Heart right ventricle (tissue), 16 donors: Measurements from ENCODE around the gene KIAA1328. TPM values are rescaled to one million over a fixed set of nuclear protein-coding genes. Genes with fewer than 3 reads are reported as not detected.

Experiments used
- ATAC-seq, 8 donors: fragments of 200-7000 bp; cut with Tn5 transposase; one replicate each; pipeline ENCODE4 v1.9.1; 2020; ENCODE audit warnings: mild to moderate bottlenecking in 8 of 8, moderate library complexity in 8 of 8, moderate number of reproducible peaks in 1 of 8
- DNase-seq, 2 donors: peaks; one replicate each; pipeline ENCODE4 v3.0.0-alpha.2; 2020
- H3K27ac ChIP-seq, 10 donors: fragments of 200-600 bp; sonication (generic) in 2 of 10; one replicate each; pipeline versions ENCODE4 v1.5.0 to v1.8.0; 2020 to 2022; ENCODE audit warnings: mild to moderate bottlenecking in 3 of 10
- H3K27me3 ChIP-seq, 7 donors: fragments of 200-600 bp; one replicate each; pipeline ENCODE4 v1.8.0; 2021 to 2022; ENCODE audit warnings: mild to moderate bottlenecking in 2 of 7
- H3K36me3 ChIP-seq, 9 donors: fragments of 200-600 bp; sonication (generic) in 1 of 9; one replicate each; pipeline versions ENCODE4 v1.5.0 to v1.8.0; 2020 to 2022; ENCODE audit warnings: mild to moderate bottlenecking in 2 of 9
- H3K4me1 ChIP-seq, 9 donors: fragments of 200-600 bp; sonication (generic) in 1 of 9; one replicate each; pipeline versions ENCODE4 v1.5.0 to v1.8.0; 2020 to 2022; ENCODE audit warnings: mild to moderate bottlenecking in 4 of 9
- H3K4me3 ChIP-seq, 10 donors: fragments of 200-600 bp; sonication (generic) in 2 of 10; one replicate each; pipeline versions ENCODE4 v1.5.0 to v1.8.0; 2020 to 2022; ENCODE audit warnings: mild to moderate bottlenecking in 7 of 10, moderate library complexity in 2 of 10
- H3K9me3 ChIP-seq, 11 donors: fragments of 200-600 bp in 10 of 11; sonication (generic) in 2 of 11; one replicate each; pipeline versions ENCODE4 v1.5.0 to v1.8.0; 2013 to 2022; ENCODE audit warnings: mild to moderate bottlenecking in 2 of 11, control low read depth in 1 of 11, moderate library complexity in 1 of 11
- WGBS, 2 donors: extraction: QIAGEN DNeasy Blood & Tissue Kit; methylation state at CpG; one replicate each; pipeline ENCODE4 v1.1.7; 2013; ENCODE audit warnings: inconsistent platforms in 1 of 2; 5-methylcytosine and 5-hydroxymethylcytosine counted together
- intact Hi-C, 10 donors: fragments of 100-400 bp; cut with DNase I; formaldehyde crosslinking; loops; one replicate each; pipeline versions ENCODE4 v1.11.1 to v1.14.2; 2022
- polyA plus RNA-seq, 2 donors: library from polyadenylated mRNA; stranded (reverse); fragments of 200-250 nt; gene quantifications; one replicate each; pipeline ENCODE4 v1.2.3, GENCODE V29; 2013
- total RNA-seq, 10 donors: library from RNA; stranded (reverse); fragmentation: NEBNext Ultra II Directional in 3 of 10; extraction: Animal tissue kit (Norgen Biotek cat#: 25700) in 3 of 10; gene quantifications; one replicate each; pipeline versions ENCODE4 v1.2.1 to v1.2.4, GENCODE V29; 2021 to 2023
- TF ChIP-seq, protein P1 (sequence below), 9 donors: fragments of 200-600 bp; sonication (generic) in 2 of 9; IDR thresholded peaks; one replicate each; pipeline versions ENCODE4 v1.5.0 to v1.8.0; 2021 to 2022; ENCODE audit warnings: antibody characterized with exemption in 9 of 9, mild to moderate bottlenecking in 5 of 9, moderate library complexity in 1 of 9
- donor health status: Arrhythmogenic right ventricular cardiomyopathy.
- donor health status: ischemic (EF 13 %, LVEDD 7.1; RV severe dilation, severe dysfunction).
- donor health status: healthy with polysubstance abuse.
- donor health status: DM: no; HTN: yes; CAD: no.
- donor health status: DM: no; HTN: no; CAD: no.
- donor health status: ischemic (EF 25% LVEDD 6.9; RV normal size, moderate dysfunction).
- donor health status: ischemic (EF 25% LVEDD 5.7; RV mildly dilated, moderate dysfunction).
- donor health status: healthy.
- donor health status: DM: yes; HTN: yes; CAD: no.
- donor health status: Ischemic cardiomyopathy.
- donor health status: ischemic (EF 35%, LVEDD 5.7; RV mildly dilated, moderate dysfunction).
- donor health status: nonischemic (EF 11% LVEDD 7.7; RV severe dilation, severe dysfunction).
- donor health status: DM: yes; HTN: yes; CAD: no.
- donor health status: PGD.
- donor health status: ischemic (EF 29% LVEDD 5.4; RV normal size, mild dysfunction).
- donor health status: nonischemic (EF 23%, LVEDD 6.1; RV moderate dilation, normal function).

Gene KIAA1328
- total and polyA plus RNA-seq, 12 donors = 1.9 to 6.3 (median 5.1) TPM

DNA sequence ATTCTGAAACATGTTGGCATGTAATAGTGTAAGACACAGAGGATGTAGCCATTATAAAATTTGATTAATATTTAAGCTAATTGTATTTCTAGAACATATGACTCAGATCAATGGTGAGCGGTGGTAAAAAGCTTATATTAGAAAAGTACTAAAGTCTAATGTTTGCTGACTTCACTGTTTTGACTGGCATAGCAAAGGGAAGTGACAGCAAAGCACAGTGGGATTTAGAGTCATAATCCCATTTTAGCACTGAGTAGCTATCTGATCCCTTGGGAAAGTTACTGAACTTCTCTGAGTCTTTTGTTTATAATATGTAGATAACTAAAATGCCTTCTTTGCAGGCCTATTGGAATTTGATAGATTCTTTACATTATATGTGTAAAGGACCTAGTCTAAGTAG, 60.4 kb downstream of the KIAA1328 start:
- ATAC-seq (peak in 1 of 8 donors; percentile 25), DNase-seq (no peak)
- no peaks in the 10 kb centered on the region for H3K9me3 ChIP-seq
- TF ChIP-seq, protein P1, sequence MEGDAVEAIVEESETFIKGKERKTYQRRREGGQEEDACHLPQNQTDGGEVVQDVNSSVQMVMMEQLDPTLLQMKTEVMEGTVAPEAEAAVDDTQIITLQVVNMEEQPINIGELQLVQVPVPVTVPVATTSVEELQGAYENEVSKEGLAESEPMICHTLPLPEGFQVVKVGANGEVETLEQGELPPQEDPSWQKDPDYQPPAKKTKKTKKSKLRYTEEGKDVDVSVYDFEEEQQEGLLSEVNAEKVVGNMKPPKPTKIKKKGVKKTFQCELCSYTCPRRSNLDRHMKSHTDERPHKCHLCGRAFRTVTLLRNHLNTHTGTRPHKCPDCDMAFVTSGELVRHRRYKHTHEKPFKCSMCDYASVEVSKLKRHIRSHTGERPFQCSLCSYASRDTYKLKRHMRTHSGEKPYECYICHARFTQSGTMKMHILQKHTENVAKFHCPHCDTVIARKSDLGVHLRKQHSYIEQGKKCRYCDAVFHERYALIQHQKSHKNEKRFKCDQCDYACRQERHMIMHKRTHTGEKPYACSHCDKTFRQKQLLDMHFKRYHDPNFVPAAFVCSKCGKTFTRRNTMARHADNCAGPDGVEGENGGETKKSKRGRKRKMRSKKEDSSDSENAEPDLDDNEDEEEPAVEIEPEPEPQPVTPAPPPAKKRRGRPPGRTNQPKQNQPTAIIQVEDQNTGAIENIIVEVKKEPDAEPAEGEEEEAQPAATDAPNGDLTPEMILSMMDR (IDR thresholded peaks at IDR 0.05) = no peak
- H3K4me1 ChIP-seq = peaks cover 0 to 24% (median 11%) of the 10 kb centered on the region in 9 donors
- intact Hi-C loops = no loop called here
- H3K36me3 ChIP-seq = peaks cover 0 to 6% (median 0%) of the 10 kb centered on the region in 9 donors
- 78 to 82% methylated on average over 1 of the region's 1 CpG for WGBS, 2 donors
- H3K27me3 ChIP-seq = no peaks in the 10 kb centered on the region
- no peak overlapping the region for H3K27ac ChIP-seq
- no peak overlapping the region for H3K4me3 ChIP-seq

DNA sequence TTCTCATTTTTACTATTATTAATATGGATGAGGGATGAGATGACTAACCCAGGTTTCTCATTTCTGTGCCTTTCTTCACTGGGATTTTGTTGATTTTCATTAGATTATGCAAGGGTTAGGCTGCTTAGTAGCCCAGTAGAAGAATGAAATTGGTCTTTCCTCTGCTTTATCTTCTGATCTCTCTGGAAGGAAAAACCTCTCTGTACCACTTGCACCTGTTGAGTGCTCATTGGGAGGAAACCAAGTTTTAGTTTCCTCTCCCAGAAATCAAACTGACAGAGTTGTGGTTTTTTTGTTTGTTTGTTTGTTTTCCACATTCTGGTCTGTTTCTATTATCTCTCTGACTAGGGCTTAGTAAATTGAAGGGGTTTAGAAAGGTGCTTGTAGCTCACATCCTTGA, 60.8 kb downstream of the KIAA1328 start:
- Histone ChIP-seq H3K27me3 (no peaks in the 10 kb centered on the region), H3K4me1 (peaks cover 0 to 24% (median 11%) of the 10 kb centered on the region in 9 donors), H3K4me3 (no peak overlapping the region), H3K9me3 (no peaks in the 10 kb centered on the region), H3K27ac (no peak overlapping the region), H3K36me3 (peaks cover 0 to 6% (median 0%) of the 10 kb centered on the region in 9 donors)
- ATAC-seq (no peak), DNase-seq (no peak)
- TF ChIP-seq, protein P1 (IDR thresholded peaks at IDR 0.05) = no peak
- intact Hi-C loops = no loop called here

DNA sequence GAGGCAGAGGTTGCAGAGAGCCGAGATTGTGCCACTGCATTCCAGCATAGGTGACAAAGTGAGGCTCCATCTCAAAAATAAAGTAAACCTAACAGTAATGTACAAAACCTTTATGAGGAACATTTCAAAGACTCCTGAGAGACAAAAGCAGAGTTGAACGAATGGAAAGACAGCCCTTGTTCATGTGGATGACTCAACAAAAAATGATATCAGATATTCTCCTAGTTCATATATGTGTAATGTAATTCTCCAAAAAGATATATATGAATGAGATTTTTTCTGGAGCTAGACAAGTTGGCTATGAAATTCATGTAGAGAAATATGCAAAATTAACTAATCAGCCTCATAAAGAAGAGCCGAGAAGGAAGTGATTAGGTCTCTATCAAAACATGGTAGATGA, 61.7 kb downstream of the KIAA1328 start:
- WGBS, 2 donors = 95 to 97% methylated on average over 3 of the region's 3 CpGs
- TF ChIP-seq, protein P1 (IDR thresholded peaks at IDR 0.05) = no peak

DNA sequence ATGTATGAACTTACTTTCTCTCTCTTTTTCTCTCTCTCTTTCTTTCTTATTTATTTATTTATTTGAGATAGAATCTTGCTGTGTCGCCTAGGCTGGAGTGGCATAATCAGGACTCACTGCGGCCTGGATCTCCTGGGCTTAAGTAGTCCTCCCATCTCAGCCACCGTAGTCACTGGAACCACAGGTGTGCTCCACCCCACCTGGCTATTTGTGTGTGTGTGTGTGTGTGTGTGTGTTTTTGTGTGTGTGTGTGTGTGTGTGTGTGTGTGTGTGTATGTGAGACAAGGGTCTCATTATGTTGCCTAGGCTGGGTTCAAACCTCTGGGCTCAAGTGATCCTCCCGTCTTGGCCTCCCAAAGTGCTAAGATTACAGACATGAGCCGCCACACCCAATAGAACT, 64.3 kb downstream of the KIAA1328 start:
- H3K9me3 ChIP-seq = no peaks in the 10 kb centered on the region
- 86 to 88% methylated on average over 5 of the region's 5 CpGs for WGBS, 2 donors
- intact Hi-C loops = no loop called here
- TF ChIP-seq, protein P1 (IDR thresholded peaks at IDR 0.05) = no peak
- H3K4me3 ChIP-seq = no peak overlapping the region
- DNase-seq (no peak), ATAC-seq (no peak)
- peaks cover 0 to 12% (median 8%) of the 10 kb centered on the region in 9 donors for H3K4me1 ChIP-seq
- H3K27ac ChIP-seq = no peak overlapping the region
- H3K27me3 ChIP-seq = no peaks in the 10 kb centered on the region
- no peaks in the 10 kb centered on the region for H3K36me3 ChIP-seq

More for the DNA sequence above, 61.7 kb downstream of the KIAA1328 start:
- Histone ChIP-seq H3K4me3 (no peak overlapping the region), H3K9me3 (no peaks in the 10 kb centered on the region), H3K4me1 (peaks cover 0 to 24% (median 11%) of the 10 kb centered on the region in 9 donors), H3K27ac (no peak overlapping the region), H3K27me3 (no peaks in the 10 kb centered on the region), H3K36me3 (peaks cover 0 to 5% (median 0%) of the 10 kb centered on the region in 9 donors)
- intact Hi-C loops = no loop called here
- DNase-seq (no peak), ATAC-seq (no peak)
